ENCODE measurements around the gene ZNG1A.

- no peak for TF ChIP-seq CTCF (IDR thresholded peaks at IDR 0.05)
- no peak for TF ChIP-seq POLR2A (IDR thresholded peaks at IDR 0.05)
Measured at GRCh38 chr9:224026-224425, 45.2 kb upstream of the ZNG1A start.

Measured in body of pancreas (tissue), 4 donors.